GM18868 (cell line): Measurements from ENCODE around the gene SPATA2L.

Experiments used
- ATAC-seq: cut with Tn5 transposase; IDR thresholded peaks from one replicate; pipeline ENCODE4 v1.9.1; 2021; ENCODE audit warnings: mild to moderate bottlenecking, moderate library complexity; ENCODE audit not compliant: unreplicated experiment

The SPATA2L gene

DNA sequence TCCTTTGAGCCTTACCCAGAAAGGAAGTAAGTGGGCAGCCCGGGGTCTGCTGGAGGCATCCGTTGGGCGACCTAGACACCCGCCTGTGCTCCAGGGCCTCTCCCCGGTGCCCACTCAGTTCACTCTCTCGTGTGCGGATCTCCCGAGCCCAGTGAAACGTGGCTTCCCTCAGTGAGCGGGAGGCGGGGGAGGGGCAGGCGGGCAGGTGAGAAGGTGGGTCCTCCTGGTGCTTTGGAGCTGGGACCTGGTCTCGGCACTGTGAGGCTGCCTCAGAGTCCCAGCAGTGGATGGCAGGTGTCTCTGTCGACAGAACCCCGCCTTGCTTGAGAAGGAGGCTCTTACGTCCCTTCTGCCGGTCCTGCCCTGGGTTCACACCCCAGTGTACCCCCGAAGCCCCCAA, 27.8 kb upstream of the SPATA2L start:
- no peak for ATAC-seq

DNA sequence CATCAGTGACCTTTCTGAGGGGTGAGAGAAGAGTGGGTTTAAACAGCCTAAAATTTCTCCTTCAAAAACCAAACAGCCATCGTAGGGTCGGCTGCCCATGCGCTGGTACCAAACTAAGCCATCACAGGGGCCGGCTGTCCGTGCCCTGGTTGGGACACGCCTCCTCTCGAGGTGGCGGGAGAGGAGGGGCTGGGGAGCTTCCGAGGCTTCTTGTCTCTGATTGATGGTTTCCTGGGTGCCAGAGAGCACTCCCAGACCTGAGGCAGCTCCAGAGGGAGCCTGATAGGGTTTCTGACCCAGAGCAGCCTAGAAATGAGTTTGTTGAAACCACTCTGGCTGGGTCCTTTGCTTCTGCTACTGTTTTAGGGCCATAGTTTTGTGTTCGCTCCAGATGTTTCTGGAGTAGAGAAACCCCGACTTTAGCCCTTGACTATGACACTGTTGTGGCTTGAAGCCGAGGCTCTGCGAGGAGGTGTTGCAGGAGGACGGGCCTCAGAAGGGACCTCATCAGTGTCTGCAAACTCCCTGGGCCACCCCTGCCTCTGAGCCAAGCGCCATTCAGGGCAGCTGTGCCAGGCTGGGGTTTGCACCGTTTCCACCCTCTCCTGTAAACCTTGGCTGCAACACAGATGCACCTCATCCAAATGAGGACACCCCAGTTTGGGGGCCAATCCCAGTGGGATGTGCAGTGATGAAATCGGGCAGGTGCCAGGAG, 26.1 kb upstream of the SPATA2L start:
- ATAC-seq = no peak

DNA sequence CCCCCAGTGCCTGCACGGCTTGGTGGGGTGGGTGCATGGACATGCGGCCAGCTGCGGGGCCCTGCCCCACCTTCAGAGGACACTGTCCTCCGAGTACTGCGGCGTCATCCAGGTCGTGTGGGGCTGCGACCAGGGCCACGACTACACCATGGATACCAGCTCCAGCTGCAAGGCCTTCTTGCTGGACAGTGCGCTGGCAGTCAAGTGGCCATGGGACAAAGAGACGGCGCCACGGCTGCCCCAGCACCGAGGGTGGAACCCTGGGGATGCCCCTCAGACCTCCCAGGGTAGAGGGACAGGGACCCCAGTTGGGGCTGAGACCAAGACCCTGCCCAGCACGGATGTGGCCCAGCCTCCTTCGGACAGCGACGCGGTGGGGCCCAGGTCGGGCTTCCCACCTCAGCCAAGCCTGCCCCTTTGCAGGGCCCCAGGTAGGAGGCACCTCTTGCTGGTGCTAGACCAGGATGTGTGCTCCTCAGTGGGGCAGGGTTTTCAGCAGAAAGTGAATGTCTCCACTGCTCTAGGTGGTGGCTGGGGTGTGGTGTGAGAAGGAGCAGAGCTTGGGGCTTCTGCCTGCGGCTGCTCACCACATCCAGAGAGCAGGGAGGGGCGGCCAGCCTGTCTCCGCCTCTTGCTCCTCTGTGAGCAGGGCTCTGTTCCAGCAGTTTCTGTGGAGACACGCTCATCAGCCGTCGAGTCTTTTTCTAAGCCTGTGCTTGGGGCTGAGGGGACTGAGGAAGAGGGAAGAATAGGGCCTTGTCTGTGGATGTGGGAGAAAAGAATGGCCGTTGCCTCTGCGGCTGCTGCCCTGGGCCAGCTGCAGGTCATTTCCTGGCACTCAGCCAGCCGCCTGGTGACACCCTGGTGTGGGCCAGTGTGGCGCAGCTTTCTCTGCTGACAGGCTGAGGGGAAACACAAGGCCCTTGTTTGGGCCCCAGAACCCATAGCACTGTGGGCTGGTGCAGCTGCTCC, 22.1 kb upstream of the SPATA2L start:
- ATAC-seq = no peak

DNA sequence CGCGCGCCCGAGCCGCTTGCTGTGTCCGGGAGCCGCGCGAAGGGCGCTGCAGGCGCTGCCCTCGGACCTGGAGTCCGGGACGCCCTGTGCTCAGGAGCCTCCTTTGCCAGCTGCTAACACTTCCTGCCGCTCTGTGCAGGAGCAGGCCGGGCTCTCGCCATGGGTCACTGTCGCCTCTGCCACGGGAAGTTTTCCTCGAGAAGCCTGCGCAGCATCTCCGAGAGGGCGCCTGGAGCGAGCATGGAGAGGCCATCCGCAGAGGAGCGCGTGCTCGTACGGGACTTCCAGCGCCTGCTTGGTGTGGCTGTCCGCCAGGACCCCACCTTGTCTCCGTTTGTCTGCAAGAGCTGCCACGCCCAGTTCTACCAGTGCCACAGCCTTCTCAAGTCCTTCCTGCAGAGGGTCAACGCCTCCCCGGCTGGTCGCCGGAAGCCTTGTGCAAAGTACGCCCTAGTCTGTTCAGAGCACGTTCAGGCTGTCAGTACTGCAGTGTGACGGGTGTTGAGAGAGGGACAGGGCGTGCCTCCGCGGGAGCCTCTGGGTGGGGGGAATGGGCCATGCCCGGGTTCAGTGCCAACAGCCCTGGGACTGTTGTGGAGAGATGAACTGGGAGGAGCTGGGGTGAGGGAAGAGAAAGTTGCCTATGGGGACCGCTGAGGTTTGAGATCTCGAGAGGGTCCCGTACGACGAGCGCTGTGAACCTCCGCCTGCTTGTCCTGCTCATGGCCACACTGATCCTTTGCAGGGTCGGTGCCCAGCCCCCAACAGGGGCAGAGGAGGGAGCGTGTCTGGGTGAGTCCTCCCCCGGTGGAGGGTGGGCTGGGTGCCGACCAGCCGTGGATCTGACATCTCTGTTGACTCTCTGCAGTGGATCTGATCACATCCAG, 21.1 kb upstream of the SPATA2L start:
- no peak for ATAC-seq

DNA sequence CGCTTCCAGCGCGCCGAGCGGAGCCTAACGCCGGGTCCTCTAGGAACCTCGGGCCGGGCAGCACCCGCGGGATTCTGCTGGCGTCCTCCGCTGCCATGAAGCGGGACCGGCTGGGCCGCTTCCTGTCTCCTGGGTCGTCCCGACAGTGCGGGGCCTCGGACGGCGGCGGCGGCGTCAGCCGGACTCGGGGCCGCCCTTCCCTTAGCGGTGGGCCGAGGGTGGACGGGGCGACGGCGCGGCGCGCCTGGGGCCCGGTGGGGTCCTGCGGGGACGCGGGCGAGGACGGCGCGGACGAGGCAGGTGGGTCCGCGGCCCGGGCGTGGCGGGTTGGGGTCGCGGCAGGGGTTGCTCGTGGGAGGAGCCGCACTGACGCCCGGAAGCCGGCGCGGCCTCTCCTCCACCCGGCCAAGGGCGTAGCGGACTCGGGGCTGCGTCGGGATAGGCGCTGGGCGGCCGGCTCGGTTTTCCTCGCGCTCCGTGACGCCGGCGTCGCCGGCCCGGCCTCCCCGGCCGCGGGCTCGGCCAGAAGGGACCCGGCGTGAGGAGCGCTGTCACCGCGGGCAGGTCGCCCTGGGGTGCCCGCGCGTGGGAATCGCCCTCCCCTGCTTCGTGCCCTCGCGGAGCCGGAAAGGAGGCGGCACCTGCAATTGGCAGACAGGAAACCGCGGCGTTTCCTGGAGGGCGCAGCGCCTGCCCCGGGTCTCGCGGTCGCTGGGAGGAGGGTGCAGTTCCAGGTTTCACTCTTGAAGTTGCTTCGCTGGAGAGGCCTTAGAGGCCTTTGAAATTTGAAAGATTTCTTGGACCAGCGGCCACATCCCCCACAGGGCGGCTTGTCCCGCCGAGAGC, 20.3 kb upstream of the SPATA2L start:
- peak; percentile 29 for ATAC-seq

DNA sequence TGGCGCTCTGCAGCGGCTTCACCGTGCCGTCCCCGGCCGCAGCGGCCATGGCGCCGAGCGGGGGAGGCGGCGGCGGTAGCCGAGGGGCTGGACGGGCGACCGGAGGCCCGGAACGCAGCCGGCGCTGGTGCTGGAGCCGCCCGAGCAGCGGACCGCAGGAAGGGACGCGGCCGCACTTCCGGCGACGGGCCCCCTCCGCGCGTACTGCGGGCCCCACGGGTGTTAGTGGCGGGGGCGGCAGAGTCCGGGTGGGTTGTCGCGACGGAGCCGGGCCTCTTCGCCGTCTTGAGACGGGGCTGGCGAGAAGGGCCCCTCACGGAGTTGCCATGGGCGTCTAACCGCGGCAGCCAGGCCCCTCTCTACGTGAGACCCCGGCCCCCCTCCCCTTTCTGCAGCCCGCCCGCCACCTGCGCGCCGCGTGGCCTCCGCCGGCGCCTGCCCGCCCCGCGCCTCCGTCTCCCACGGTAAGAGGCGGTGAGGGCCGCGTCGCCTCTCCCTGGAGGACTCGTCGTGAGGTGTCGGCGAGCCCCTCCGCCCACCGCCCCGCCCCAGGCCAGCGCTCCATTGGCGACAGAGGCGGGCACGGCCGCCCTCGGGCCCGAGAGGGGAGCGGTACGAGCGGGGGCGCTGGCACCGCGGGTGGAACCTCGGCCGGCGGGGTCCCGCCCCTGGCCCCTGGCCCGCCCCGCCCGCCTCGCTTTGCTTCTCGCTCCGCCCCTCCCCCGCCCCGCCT, 19.5 kb upstream of the SPATA2L start, which contains the start of the genes VPS9D1 and ZNF276:
TSS of gene VPS9D1 (minus strand) at position 86 of the 733 bp plus-strand sequence. CDS start at position 49, 37 bp downstream.
TSS of gene ZNF276 (plus strand) at position 725 of the 733 bp plus-strand sequence. CDS start 104 bp downstream, outside the sequence.
- peak; percentile 54 for ATAC-seq

DNA sequence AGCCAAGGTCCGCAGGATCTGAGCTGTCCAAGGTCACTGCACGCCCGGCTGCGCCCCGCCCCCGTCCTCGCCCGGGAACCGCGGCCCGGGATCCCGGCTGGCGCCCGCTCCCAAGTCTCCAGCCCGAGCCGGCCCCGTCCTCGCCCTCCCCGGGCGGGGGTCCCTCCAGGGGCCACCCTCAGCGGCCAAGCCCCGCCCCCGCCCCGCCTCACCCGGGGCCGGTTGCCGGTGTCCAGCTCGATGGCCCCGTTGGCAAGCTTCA, 19.0 kb upstream of the SPATA2L start:
- ATAC-seq = peak; percentile 12

DNA sequence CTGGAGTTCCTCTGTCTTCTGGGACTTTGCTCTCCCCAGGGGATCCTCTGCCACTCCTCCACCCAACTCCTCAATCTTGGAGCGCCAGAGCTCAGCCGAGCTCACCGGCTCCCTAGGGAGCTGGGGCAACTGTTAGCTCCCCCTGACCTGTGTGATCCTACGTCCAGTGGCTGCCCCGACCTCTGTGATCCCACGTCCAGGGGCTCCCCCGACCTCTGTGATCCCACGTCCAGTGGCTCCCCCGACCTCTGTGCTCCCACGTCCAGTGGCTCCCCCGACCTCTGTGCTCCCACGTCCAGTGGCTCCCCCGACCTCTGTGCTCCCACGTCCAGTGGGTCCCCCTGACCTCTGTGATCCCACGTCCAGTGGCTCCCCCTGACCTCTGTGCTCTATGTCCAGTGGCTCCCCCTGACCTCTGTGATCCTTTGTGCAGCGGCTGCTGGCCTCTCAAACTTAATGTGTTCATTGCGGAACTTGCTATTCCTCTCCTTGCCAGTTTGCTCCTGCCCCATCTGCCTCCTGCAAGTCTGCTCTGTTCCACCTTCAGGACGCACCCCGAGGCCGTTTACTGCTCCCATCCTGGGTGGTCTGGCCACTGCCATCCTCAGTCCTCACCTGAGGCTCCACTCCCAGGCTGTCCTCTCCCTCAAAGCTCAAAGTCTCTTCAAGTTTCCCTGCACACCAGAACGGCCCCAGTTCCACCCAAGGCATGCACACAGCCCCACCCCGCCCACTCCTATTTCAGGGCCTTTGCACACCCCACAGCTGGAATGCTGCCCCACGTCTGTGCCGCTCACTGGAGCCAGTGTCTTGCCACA, 16.4 kb upstream of the SPATA2L start:
- ATAC-seq = no peak

DNA sequence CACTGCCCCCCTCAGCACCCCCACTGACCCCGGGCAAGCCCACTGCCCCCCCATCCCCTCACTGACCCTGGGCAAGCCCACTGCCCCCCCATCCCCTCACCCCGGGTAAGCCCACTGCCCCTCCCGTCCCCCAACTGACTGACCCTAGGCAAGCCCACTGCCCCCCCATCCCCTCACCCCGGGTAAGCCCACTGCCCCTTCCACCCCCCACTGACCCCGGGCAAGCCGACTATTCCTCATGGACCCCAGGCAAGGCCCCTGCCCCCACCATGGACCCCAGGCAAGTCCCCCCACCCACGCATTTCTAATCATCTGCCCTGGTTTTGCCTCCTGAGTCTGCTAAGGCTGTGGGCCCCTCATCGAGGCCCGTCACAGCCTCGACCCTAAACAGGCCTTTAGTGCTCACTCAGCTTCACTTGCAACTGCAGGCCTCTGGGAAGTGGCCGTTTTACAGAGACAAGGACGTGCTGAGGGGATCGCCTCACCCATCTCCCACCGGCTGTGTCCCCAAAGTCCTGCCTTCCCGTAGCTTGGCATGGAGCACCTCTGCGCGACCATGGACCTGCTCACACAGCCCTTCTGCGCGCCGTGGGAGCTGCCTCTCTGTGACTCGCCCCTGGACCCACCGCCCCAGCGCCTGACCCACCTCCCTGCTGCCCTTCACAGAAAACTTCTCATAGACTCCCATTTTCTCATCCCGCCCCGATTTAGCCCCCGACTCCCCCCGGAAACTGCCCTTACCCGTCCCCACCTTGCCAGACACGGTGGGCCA, 15.6 kb upstream of the SPATA2L start:
- ATAC-seq = no peak

DNA sequence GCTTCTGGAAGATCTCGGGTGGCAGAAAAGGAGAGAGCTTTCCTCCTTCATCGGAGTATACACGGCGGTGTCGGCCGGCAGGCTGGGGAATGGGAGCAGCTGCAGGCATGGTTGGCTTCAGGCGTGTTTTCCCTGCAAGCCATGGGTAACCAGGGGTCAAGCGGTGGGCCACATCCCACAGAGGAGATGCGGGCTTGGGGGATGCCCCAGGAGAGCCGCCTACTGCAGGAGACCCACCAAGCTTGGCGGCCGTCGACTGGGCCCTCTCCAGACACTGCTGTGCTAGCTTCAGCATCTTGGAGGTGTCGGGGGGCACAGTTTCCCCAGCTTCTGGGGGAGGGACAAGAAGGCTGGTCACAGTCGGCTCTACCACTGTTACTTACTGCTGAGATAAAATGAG, 15.0 kb upstream of the SPATA2L start:
- ATAC-seq = no peak

DNA sequence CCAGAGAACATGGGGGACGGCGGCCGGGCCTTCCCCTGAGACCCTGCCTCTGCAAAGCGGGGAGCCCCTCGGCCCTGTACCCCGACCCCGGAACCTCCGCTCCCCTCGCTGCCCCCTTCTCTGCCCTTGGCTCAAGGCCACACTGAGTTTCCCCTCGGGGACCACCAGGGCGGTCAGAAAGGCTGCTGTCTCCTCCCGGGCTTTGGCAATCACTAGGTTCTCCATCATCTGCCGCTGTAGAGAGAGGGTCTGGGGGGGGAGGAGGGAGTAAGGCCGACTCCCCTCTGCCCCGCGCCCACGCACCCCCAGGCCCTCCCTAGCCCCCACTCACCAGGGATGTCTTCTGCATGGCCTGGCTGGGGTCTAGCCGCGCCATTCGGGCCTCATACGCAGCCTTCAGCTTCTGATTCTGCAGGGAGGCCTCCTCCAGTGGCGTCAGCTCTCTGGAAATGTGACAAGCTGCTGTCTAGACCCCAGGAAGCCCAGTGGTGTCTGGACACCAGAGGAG, 10.8 kb upstream of the SPATA2L start:
- no peak for ATAC-seq

DNA sequence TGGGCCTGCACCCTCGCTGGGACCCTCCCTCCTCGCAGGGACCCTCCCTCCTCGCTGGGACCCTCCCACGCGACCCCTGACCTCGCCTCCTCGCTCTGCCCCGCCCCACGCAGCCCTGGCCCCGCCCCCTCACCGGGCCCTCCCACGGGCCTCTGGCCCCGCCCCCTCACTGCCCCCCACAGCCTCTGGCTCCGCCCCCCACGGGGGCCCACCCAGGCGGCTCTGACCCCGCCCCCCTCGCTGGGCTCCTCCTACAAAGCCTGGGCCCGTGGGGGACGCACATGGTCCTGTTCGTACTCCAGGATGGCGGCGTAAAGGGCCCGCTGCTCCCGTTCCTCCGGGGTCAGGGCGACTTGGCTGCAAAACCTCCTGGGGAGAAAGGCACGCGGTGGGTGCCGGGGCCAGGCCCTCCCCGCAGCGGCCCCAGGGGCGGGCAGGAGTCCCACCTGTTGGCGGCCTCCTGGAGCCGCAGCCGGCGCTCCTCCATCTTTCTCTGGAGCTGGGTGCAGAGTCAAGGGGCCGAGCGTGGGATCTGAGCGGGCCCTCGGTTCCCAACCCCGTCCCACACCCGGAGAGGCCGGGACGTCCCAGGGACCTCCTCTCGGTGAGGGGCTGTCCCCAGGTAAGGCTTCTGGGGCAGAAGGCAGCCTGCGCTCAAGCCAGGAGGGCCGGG, 10.2 kb upstream of the SPATA2L start:
- ATAC-seq = peak; percentile 49

DNA sequence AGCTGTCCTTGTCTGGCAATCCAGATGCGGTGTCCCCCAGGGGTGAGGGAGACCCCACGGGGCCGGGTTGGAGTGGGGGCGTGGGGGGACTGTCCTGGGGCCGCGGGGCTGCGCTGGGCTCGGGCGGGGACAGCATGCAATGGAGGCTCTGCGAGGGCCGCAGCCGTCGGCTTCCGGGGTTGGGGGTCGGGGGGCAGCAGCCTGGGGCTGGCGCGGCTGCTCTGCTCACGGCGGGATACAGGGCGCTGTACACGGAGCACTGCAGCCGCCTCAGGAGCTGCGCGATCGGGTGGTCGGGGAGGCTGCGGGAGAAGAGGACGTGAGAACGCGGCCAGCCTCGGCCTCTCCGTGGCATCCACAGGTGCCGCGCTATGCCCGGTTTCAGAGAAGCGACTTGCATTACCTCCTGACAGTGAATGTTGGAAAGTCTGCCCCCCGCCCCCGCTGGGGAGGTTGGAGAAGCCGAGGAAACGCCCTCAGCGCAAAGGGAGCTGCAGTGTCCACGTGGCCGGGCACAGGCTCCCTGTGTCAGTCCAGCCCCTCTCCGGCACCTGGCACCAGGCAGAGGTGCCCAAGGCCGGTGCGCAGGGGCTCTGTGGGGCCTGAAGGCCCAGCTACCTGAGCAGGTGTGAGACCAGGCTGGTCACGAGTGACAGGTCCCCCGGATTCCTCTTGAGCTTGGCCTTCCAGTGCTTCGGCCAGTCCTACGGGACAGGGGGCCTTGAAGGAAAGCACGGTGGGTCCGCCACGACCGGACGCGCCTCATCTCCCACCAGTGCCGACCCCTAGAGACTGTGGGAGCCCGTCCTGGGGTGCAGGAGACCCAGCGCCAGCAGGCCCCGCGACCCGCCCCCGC, 9.4 kb upstream of the SPATA2L start:
- ATAC-seq = no peak

DNA sequence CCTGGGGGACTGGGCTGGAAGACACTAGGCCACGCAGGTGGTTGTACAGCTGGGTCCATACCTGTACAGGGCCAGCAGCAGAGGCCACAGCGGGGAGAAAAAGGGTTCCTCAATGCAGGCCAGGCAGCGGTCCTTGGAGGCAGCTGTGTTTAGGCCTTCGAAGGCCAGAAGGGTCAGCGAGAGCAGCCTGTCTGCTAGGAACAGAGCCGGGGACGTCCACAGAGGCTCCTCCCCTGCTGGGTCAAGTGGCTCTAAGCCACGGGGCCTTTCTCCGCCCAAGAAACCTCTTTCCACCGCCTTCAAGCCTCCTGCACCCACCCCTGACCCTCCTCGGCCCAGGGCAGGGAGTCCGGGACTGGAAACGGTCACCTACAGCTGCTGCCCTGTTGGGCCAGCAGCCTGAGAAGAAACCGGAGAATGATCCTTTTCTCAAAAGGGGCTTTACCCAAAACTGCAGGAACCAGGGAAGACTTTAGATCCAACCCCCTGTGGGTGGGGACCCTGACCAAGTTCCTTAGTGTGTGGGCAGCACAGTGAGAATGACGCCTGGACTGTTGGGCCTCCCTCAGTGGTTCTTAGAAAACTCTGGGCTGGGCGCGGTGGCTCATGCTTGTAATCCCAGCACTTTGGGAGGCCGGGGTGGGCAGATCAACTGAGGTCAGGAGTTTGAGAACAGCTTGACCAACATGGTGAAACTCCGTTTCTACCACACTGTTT, 8.4 kb upstream of the SPATA2L start:
- ATAC-seq = no peak

DNA sequence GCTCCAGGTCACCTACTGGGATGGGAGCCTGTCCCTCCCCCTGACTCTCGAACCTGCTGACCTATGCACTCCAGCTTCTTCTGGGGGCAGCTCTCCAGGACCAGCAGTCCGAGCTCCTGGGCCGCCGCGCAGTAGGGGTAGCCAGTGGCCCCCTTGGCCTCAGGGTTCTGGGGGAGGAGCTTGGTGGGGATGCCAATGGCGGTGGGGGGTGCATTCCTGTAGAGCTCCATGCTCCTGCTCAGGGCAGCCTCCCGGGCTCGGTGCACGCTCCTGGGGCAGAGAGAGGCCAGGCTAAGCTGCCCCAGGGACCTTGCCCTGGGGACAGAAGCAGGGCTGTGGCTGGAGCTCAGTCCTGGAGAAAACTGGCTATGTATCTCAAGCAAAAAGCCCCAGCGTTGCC, 7.7 kb upstream of the SPATA2L start:
- ATAC-seq = no peak
